GM18498 (cell line): ENCODE measurements around the gene RPEL1.
"Not testable (repeated sequence)": the region's sequence is repeated elsewhere in the genome, so short reads cannot be mapped to it uniquely, and the experiment has no call there.

Source experiments
- ATAC-seq: cut with Tn5 transposase; IDR thresholded peaks from one replicate; pipeline ENCODE4 v1.9.1; 2021; ENCODE audit warnings: mild to moderate bottlenecking, moderate library complexity; ENCODE audit not compliant: unreplicated experiment

The RPEL1 gene

DNA sequence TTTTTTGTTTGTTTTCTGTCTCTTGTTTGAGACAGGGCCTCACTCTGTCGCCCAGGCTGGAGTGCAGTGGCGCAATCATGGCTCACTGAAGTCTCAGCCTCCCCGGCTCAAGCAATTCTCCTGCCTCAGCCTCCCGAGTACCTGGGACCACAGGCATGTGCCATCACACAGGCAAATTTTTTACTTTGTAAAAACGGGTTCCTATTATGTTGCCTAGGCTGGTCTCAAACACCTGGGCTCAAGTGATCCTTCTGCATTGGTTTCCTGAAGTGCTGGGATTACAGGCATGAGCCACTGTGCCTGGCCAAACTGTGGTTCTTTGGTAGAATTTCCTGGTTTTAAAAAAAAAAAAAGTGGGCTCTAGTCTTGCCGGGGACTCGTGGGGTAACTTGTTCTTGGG lies at the start of gene RPEL1:
Gene RPEL1, plus strand, starts transcription at position 301 of the 400 bp plus-strand sequence. CDS start 110 bp downstream, outside the sequence.
- not testable (repeated sequence) for ATAC-seq

DNA sequence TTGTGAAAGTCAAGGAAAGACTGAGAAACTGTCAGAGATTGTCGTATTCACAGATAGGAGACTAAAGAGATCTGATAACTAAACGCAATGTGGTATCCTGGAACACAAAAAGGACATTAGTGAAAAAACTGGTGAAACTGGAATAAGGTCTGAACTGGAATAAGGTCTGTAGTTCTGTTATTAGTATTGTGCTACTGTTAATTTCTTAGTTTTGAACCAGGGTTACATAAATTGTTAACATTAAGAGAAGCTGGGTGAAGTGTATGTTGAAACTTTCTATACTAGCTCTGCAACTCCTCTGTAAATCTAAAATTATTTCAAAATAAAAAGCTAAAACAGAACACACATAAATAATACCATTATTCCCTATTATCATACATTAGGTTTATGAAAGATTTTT lies 49.2 kb upstream of the RPEL1 start:
- ATAC-seq: no peak

DNA sequence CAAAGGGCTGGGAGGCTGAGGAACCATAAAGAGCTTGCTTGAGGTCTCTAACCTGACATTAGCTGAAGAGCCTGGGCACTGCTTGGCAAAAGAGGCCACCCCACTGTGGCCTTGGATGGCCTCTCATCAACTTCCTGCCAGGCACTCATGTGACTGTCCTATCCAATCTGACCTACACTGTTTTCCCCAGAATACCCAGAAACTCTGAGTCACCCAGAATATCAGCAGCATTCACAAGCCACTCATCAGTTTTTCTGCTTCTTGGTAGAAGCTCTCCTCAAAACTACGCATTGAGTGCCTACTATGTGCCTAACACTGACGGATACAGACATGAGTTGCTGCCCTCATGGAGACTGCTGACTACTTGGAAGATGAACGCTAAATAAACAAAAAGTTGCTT lies 48.5 kb upstream of the RPEL1 start:
- ATAC-seq: no peak

DNA sequence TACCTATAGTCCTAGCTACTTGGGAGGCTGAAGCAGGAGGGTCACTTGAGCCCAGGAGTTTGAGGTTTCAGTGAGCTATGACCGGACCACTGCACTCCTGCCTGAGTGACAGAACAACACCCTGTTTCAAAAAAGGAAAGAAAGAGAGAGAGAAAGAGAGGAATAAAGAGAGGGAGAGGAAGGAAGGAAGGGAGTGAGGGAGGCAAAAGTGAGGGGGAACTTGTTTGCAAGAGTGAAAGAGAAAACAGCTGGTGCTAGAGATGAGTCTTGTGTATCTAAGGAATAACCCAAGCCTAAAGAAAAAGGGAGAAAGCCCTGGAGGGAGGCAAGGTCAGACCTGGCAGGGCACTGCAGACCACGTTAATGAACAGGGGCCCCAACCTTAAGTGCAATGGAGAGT lies 47.8 kb upstream of the RPEL1 start:
- ATAC-seq: no peak

DNA sequence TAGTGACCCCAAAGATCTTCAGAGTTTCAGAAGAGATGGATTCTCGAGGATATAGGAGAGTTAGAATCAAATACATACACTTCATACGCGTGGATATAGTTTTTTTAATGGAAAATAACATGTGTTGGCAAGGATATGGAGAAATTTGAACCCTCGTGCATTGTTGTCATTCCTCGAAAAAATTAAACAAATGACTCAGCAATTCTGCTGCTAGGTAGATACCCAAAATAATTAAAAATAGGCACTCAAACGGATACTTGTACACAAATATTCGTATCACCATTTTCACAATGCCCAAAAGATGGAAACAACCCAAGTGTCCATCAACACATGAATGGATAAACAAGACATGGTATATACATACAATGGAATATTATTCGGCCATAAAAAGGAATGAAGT lies 47.0 kb upstream of the RPEL1 start:
- ATAC-seq: no peak

DNA sequence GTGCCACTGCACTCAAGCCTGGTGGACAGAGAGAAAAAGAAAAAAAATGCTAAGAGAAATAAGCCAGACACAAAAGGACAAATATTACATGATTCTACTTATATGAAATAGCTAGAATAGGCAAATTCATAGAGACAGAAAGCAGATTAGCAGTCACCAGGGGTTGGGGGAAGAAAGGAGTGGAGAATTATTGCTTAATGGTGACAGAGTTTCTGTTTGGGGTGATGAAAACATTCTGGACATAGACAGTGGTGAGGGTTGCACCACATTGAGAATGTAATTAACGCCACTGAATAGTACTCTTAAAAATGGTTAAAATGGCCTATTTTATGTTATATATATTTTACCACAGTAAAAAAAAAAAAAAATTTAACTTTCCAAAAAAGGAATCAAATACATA lies 46.2 kb upstream of the RPEL1 start:
- ATAC-seq: no peak

DNA sequence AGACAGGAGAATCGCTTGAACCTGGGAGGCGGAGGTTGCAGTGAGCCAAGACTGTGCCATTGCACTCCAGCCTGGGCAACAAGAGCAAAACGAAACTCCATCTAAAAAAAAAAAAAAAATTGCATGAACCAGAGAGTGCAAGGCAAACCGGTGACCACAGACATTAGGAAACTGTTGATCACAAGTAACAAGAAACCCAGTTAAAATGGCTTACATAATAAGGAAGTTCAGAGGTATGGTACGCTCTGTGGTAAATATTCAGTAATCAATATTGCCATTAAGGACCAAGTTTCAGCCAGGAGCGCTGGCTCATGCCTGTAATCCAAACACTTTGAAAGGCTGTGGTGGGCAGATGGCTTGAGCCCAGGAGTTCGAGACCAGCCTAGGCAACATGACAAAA lies 43.4 kb upstream of the RPEL1 start:
- no peak for ATAC-seq

DNA sequence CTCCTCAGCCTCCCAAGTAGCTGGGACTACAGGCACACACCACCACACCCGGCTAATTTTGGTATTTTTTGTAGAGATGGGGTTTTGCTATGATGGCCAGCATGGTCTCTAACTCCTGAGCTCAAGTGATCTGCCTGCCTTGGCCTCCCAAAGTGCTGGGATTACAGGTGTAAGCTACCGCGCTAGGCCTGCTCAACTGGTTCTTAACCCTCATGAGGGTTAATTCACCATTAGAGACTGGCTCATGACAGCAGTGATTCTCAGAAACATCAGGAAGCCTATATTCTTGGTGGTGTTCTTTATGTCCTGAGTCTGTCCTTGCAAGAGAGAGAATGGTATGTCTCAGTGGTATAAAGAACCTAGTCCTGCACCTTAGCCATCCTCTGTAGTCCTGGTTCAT lies 42.2 kb upstream of the RPEL1 start:
- no peak for ATAC-seq

DNA sequence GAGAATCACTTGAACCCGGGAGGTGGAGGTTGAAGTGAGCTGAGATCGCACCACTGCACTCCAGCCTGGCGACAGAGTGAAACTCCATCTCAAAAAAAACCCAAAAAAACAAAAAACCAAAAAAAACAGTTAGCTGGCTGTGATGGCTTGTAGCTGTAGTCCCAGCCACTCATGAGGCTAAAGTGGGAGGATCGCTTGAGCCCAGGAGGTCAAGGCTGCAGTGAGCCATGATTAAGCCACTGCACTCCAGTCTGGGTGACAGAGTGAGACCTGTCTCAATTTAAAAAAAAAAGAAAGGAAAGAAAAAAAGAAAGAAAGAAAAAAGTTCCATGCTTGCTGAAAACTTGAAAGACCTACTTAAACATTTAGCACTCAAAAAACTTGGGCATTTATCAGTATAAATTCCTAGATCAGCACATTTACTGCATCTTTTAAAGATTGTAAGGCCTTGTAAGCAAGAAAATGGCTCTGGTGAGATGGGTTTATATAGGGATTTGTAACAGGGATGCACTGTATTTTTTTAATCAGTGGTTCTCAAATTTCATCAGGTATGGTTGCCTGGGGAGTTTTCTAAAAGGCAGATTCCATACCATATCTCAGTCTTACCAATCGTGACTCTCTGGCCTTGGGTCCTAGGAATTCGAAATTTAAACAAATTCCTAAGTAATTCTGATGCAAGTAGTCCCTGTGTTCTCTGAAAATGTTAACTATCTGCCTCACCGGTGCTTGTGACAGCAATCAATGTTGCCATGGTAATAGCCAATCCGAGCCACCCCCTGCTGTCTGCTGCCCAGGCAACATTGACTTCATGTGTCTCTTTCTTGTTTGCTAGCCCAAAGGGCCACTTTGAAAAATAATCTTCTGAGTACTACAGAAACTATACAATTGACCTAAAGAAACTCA lies 41.1 kb upstream of the RPEL1 start:
- ATAC-seq: no peak

DNA sequence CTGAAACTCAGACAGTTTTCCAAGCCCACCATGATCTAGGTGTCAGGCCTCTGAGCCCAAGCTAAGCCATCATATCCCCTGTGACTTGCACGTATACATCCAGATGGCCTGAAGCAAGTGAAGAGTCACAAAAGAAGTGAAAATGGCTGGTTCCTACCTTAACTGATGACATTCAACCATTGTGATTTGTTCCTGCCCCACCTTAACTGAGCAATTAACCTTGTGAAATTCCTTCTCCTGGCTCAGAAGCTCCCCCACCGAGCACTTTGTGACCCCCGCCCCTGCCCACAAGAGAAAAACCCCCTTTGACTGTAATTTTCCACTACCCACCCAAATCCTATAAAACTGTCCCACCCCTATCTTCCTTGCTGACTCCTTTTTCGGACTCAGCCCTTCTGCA lies 40.3 kb upstream of the RPEL1 start:
- ATAC-seq: not testable (repeated sequence)

DNA sequence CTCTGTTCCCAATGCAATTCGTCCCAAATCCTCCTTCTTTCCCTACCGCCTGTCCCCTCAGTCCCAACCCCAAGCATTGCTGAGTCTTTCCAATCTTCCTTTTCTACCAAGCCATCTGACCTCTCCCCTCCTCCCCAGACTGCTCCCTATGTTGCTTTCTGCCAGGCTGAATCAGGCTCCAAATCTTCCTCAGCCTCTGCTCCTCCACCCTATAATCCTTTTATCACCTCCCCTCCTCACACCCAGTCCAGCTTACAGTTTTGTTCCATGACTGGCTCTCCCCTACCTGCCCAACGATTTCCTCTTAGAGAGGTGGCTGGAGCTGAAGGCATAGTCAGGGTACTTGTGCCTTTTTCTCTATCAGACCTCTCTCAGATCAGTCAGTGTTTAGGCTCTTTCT lies 39.0 kb upstream of the RPEL1 start:
- not testable (repeated sequence) for ATAC-seq

DNA sequence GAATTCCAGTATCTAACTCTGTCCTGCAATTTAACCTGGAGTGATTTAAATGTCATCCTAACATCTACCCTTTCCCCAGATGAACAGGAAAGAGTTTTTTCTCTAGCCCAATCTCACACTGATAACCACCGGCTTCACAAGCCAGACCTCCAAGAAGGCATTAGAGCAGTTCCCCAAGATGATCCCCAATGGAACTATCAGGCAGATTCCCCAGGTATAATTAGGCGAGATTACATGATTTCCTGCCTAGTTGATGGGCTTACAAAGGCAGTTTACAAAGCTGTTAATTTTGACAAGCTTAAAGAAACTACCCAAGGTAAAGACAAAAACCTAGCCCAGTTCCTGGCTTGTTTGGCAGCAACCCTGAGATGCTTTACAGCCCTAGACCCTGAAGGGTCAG lies 38.5 kb upstream of the RPEL1 start:
- no peak for ATAC-seq

DNA sequence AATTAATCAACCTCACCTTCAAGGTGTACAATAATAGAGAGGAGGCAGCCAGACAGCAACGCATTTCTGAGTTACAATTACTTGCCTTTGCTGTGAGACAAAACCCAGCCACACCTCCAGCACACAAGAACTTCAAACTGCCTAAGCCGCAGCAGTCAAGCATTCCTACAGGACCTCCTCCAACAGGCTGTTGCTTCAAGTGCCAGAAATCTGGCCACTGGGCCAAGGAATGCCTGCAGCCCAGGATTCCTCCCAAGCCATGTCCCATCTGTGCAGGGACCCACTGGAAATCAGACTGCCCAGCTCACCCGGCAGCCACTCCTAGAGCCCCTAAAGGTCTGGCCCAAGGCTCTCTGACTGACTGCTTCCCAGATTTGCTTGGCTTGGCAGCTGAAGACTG lies 38.0 kb upstream of the RPEL1 start:
- ATAC-seq: not testable (repeated sequence)

DNA sequence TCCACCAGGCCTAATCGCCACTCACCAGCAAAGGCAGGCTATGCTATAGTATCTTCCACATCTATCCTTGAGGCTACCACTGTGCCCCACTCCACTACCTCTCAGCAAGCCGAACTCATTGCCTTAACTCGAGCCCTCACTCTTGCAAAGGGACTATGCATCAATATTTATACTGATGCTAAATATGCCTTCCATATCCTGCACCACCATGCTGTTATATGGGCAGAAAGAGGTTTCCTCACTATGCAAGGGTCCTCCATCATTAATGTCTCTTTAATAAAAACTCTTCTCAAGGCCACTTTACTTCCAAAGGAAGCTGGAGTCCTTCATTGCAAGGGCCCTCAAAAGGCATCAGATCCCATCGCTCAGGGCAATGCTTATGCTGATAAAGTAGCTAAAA lies 35.4 kb upstream of the RPEL1 start:
- not testable (repeated sequence) for ATAC-seq

DNA sequence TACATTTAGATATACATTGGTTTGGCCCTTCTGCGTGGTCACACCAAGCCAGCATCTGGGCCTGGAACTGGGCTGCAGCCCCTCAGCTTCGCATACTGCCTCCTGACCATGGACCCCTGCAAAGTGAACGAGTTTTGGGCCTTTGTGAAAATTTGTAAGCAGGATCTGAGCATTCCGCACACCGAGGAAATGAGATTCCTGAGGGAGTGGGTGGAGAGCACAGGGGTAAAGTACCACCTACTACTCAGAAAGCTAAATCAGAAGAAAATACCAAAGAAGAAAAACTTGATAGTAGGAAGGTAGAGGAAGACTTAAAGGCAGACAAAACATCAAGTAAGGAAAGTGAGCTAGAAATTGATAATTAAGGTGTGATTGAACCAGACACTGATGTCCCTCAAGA lies 30.1 kb upstream of the RPEL1 start:
- ATAC-seq: no peak

DNA sequence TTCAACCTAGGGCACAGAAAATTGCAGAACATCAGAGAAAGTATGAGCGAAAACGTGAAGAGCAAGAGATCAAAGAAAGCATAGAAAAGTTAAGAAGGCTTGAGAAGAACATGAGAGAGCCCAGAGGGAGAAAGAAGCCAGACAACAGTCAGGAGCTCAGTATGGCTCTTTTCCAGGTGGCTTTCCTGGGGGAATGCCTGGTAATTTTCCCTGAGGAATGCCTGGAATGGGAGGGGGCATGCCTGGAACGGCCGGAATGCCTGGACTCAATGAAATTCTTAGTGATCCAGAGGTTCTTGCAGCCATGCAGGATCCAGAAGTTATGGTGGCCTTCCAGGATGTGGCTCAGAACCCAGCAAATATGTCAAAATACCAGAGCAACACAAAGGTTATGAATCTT lies 29.3 kb upstream of the RPEL1 start:
- not testable (repeated sequence) for ATAC-seq

DNA sequence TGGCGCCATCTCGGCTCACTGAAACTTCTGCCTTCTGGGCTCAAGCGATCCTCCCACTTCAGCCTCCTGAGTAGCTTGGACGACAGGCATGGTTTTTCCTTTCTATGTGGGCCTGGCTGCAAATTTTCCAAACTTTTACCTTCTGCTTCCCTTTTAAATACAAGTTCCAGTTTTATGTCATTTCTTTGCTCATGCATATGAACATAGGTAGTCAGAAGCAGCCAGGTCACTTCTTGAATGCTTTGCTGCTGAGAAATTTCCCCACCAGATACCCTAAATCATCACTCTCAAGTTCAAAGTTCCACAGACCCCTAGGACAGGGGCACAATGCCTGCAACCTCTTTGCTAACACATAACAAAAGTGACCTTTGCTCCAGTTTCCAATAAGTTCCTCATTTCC lies 21.6 kb upstream of the RPEL1 start:
- no peak for ATAC-seq

DNA sequence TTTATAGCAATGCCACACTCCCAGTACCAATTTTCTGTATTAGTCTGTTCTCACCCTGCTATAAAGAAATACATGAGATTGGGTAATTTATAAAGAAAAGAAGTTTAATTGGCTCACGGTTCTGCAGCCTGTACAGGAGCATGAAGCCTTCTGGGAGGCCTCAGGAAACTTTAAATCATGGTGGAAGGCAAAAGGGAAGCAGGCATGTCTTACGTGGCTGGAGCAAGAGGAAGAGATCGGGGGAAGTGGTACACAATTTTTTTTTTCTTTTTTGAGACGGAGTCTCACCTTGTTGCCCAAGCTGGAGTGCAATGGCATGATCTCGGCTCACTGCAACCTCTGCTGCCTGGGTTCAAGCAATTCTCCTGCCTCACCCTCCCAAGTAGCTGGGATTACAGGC lies 21.0 kb upstream of the RPEL1 start:
- not testable (repeated sequence) for ATAC-seq

DNA sequence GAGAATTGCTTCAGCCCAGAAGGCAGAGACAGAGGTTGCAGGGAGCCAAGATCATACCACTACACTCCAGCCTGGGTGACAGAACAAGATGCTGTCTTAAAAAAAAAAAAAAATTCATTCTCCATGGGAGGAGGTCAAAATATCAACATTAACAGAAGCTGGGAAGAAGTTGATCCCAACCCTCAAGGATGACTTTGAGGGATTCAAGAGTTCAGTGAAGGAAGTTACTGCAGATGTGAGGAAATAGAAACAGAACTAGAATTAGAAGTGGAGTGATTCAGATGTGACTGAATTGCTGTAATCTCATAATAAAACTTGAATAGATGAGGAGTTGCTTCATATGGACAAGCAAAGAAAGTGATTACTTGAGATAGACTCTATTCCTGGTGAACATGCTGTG lies 19.7 kb upstream of the RPEL1 start:
- ATAC-seq: no peak

DNA sequence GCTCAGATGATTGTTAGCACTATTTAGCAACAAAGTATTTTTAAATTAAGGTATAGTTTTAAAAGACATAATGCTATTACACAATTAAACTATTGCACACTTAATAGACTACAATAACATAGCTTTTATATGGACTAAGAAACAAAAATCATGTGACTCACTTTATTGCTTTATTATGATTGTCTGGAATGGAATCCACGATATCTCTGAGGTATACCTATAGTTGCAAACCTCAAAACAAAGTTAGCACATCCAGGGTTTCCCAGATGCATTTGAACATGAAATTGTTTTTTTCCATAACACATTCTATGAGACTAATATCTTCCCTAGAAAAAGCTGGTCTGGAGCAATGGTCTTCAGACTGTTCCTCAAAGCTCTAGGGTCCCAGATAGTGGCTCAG lies 18.3 kb upstream of the RPEL1 start:
- ATAC-seq: no peak

DNA sequence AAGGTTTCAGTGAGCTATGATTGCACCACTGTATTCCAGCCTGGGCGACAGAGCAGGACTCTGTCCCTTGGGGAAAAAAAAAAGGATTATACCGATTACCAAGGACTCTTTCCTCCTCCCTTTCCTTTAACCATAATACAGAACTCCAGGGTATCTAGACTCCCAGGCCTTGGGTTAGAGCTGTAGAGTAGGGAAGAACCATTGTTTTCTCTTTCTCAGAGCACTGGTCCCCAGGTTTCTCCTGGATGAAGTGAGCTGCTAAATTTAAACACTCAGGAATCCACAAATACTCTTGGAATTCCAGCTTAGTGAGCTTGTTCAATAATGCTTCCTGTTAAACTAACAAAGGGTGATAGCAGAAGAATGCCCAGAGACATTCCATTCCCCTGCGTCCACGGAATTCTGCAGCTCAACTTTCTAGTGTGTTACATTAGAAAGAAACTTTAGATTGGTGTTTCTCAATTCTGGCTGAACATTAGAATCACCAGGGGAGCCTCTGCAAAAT lies 14.6 kb upstream of the RPEL1 start:
- no peak for ATAC-seq

DNA sequence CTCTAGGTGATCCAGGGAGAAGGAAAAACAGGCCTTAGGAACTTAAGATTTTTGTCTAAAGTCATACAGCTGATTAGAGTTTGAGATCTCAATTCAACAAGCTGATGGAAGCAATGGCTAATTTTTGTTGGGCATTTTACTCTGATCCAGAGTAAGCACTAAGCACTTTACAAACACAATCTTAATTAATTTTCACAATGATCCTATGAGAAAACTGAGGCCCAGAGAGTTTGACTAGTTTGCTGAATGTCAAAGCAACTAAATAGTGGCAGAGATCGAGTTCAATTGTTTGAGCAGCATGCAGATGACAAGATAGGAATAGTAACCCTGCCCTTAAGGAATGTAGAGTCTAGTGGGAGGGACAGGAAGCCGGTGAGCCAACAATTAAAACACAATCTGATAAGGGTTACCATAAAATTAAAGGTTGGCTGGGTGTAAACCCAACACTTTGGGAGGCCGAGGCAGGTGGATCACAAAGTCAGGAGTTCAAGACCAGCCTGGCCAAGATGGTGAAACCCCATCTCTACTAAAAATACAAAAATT lies 13.5 kb upstream of the RPEL1 start:
- no peak for ATAC-seq
